Neuron (in vitro differentiated cells): ENCODE measurements around the gene RAB44.

Experiments used
- H2AFZ ChIP-seq: one replicate; pipeline ENCODE4 v1.6.1; 2013; ENCODE audit warnings: low read depth, mild to moderate bottlenecking, inconsistent platforms, low read length, moderate library complexity
- H3K27me3 ChIP-seq: one replicate; pipeline ENCODE4 v1.6.1; 2013; ENCODE audit warnings: low read length; ENCODE audit not compliant: insufficient read depth
- H3K36me3 ChIP-seq: one replicate; pipeline ENCODE4 v1.6.1; 2013; ENCODE audit warnings: low read length; ENCODE audit not compliant: insufficient read depth
- H3K4me1 ChIP-seq: one replicate; pipeline ENCODE4 v1.6.1; 2013; ENCODE audit warnings: low read length; ENCODE audit not compliant: insufficient read depth
- H3K4me3 ChIP-seq: 2 replicates; pipeline ENCODE4 v1.5.1; 2013; ENCODE audit warnings: mild to moderate bottlenecking, low read length, moderate library complexity
- H3K9me3 ChIP-seq: one replicate; pipeline ENCODE4 v1.6.1; 2013; ENCODE audit warnings: low read length

The RAB44 gene

GRCh38 chr6:36725581-36725980, 28.0 kb downstream of the RAB44 start:
- H3K36me3 ChIP-seq, result no peaks in the 10 kb centered on the region
- H2AFZ ChIP-seq, result no peak overlapping the region
- H3K27me3 ChIP-seq, result no peaks in the 10 kb centered on the region
- H3K4me1 ChIP-seq, result peaks cover 12% of the 10 kb centered on the region
- H3K4me3 ChIP-seq, result no peak overlapping the region
- H3K9me3 ChIP-seq, result no peaks in the 10 kb centered on the region

- Histone ChIP-seq H3K4me1 (peaks cover 12% of the 10 kb centered on the region), H3K4me3 (no peak overlapping the region), H3K27me3 (peaks cover 10% of the 10 kb centered on the region), H2AFZ (no peak overlapping the region), H3K9me3 (no peaks in the 10 kb centered on the region), H3K36me3 (no peaks in the 10 kb centered on the region)
Observed at GRCh38 chr6:36727505-36728021, 29.9 kb downstream of the RAB44 start.

GRCh38 chr6:36728289-36729160, 30.9 kb downstream of the RAB44 start:
- Histone ChIP-seq H3K36me3 (no peaks in the 10 kb centered on the region), H3K9me3 (no peaks in the 10 kb centered on the region), H2AFZ (no peak overlapping the region), H3K4me1 (peaks cover 12% of the 10 kb centered on the region), H3K27me3 (peaks cover 10% of the 10 kb centered on the region), H3K4me3 (no peak overlapping the region)

GRCh38 chr6:36729161-36729524, 31.5 kb downstream of the RAB44 start:
- H3K4me3 ChIP-seq, result no peak overlapping the region
- H3K27me3 ChIP-seq, result peaks cover 10% of the 10 kb centered on the region
- no peaks in the 10 kb centered on the region for H3K9me3 ChIP-seq
- H3K4me1 ChIP-seq, result peaks cover 12% of the 10 kb centered on the region
- H3K36me3 ChIP-seq, result no peaks in the 10 kb centered on the region
- H2AFZ ChIP-seq, result no peak overlapping the region

GRCh38 chr6:36730424-36731380, 33.1 kb downstream of the RAB44 start:
- H3K4me3 ChIP-seq, result no peak overlapping the region
- no peaks in the 10 kb centered on the region for H3K36me3 ChIP-seq

GRCh38 chr6:36731622-36732310, 34.1 kb downstream of the RAB44 start:
- Histone ChIP-seq H2AFZ (no peak overlapping the region), H3K9me3 (no peaks in the 10 kb centered on the region), H3K36me3 (no peaks in the 10 kb centered on the region), H3K27me3 (peaks cover 19% of the 10 kb centered on the region), H3K4me1 (no peaks in the 10 kb centered on the region), H3K4me3 (no peak overlapping the region)

More at GRCh38 chr6:36730424-36731380, 33.1 kb downstream of the RAB44 start:
- Histone ChIP-seq H3K27me3 (peaks cover 19% of the 10 kb centered on the region), H2AFZ (no peak overlapping the region), H3K4me1 (peaks cover under 1% of the 10 kb centered on the region), H3K9me3 (no peaks in the 10 kb centered on the region)

- no peaks in the 10 kb centered on the region for H3K9me3 ChIP-seq
- no peak overlapping the region for H2AFZ ChIP-seq
- H3K4me3 ChIP-seq, result no peak overlapping the region
- H3K4me1 ChIP-seq, result no peaks in the 10 kb centered on the region
- H3K36me3 ChIP-seq, result no peaks in the 10 kb centered on the region
- H3K27me3 ChIP-seq, result peaks cover 19% of the 10 kb centered on the region
Observed at GRCh38 chr6:36733300-36733699, 35.7 kb downstream of the RAB44 start.

- Histone ChIP-seq H3K36me3 (no peaks in the 10 kb centered on the region), H3K9me3 (no peaks in the 10 kb centered on the region), H2AFZ (no peak overlapping the region), H3K27me3 (peaks cover 28% of the 10 kb centered on the region), H3K4me3 (no peak overlapping the region), H3K4me1 (no peaks in the 10 kb centered on the region)
Observed at GRCh38 chr6:36734486-36735060, 36.9 kb downstream of the RAB44 start.

GRCh38 chr6:36735110-36736071, 37.8 kb downstream of the RAB44 start:
- peaks cover 32% of the 10 kb centered on the region for H3K27me3 ChIP-seq
- no peaks in the 10 kb centered on the region for H3K4me1 ChIP-seq
- H3K9me3 ChIP-seq, result no peaks in the 10 kb centered on the region
- H3K4me3 ChIP-seq, result no peak overlapping the region
- H2AFZ ChIP-seq, result no peak overlapping the region
- no peaks in the 10 kb centered on the region for H3K36me3 ChIP-seq

- Histone ChIP-seq H2AFZ (no peak overlapping the region), H3K27me3 (peaks cover 22% of the 10 kb centered on the region), H3K4me1 (no peaks in the 10 kb centered on the region), H3K9me3 (no peaks in the 10 kb centered on the region), H3K4me3 (no peak overlapping the region), H3K36me3 (no peaks in the 10 kb centered on the region)
Observed at GRCh38 chr6:36737043-36737785, 39.6 kb downstream of the RAB44 start.

GRCh38 chr6:36738108-36738507, 40.5 kb downstream of the RAB44 start:
- H3K36me3 ChIP-seq, result no peaks in the 10 kb centered on the region
- no peak overlapping the region for H3K4me3 ChIP-seq
- no peak overlapping the region for H2AFZ ChIP-seq
- H3K27me3 ChIP-seq, result peaks cover 22% of the 10 kb centered on the region
- H3K9me3 ChIP-seq, result no peaks in the 10 kb centered on the region
- H3K4me1 ChIP-seq, result no peaks in the 10 kb centered on the region
